Astrocyte of the hippocampus (primary cell): Measurements from ENCODE around the gene SLC47A2.

Experiments used
- DNase-seq: peaks from one replicate; pipeline ENCODE4 v3.0.0; 2011; ENCODE audit warnings: low read depth, low spot score

Gene SLC47A2

GRCh38 chr17:19644493-19645210 lies 71.7 kb downstream of the SLC47A2 start:
- no peak for DNase-seq

- DNase-seq, result no peak
These were observed 74.0 kb downstream of the SLC47A2 start for GRCh38 chr17:19642373-19642893.

GRCh38 chr17:19641687-19642372 lies 74.6 kb downstream of the SLC47A2 start:
- no peak for DNase-seq

- DNase-seq, result no peak
These were observed 84.5 kb downstream of the SLC47A2 start for GRCh38 chr17:19631905-19632304.

GRCh38 chr17:19630661-19631060 lies 85.7 kb downstream of the SLC47A2 start:
- DNase-seq, result no peak

- DNase-seq, result no peak
These were observed 86.3 kb downstream of the SLC47A2 start for GRCh38 chr17:19630035-19630434.

GRCh38 chr17:19629449-19629848 lies 86.9 kb downstream of the SLC47A2 start:
- no peak for DNase-seq
